NCI-H2107 (cell line): Measurements from ENCODE around the gene APOF.
"Not testable (repeated sequence)": the region's sequence is repeated elsewhere in the genome, so short reads cannot be mapped to it uniquely, and the experiment has no call there.

Source experiments
- DNase-seq: peaks from one replicate; lab custom pipeline; 2025; lab: John Stamatoyannopoulos, UW

APOF gene

DNA sequence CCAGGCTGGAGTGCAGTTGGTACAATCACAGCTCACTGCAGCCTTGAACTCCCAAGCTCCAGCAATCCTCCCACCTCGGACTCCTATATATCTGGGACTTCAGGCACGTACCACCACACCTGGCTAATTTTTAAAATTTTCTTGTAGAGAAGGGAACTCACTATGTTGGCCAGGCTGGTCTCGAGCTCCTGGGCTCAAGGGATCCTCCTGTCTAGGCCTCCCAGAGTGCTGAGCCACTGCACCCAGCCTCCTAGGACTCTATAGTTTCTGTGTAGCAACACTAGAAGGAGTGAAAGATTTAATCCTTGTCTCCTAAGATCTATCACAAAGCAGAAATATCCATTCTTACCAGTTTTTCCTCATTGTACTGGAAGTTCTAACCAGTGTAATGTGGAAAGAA is 4.3 kb upstream of the APOF start:
- DNase-seq: no peak

DNA sequence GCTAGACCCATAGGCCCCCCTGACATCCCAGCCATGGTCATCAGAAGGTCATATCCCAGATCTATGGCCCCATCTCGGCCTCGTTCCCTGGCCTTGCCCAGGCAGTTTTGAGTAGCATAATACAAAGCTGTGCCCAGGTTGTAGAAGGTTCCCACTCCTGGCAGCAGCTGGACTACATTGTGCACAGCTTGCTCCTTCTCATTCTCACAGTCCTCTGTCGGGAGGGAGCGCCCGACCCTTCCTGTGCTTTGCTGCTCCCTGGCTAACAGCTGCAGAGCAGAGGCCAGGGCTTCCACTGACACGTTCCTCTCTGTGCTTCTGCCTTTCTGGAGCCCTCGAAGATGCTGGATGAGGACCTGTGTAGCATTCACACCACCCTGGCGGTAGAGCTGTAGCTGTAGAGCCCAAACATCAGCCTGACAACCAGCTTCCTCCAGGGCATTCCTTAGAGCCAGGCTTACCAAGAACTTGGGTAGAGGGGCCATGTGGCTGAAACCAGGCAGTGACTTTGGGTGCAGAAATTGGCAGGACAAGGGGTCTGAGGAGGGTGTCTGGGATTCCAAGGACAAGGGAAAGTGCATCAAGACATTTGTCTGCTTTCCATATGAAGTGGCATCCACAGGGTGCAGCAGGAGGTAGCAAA is 1.0 kb downstream of the APOF start:
- DNase-seq: no peak

DNA sequence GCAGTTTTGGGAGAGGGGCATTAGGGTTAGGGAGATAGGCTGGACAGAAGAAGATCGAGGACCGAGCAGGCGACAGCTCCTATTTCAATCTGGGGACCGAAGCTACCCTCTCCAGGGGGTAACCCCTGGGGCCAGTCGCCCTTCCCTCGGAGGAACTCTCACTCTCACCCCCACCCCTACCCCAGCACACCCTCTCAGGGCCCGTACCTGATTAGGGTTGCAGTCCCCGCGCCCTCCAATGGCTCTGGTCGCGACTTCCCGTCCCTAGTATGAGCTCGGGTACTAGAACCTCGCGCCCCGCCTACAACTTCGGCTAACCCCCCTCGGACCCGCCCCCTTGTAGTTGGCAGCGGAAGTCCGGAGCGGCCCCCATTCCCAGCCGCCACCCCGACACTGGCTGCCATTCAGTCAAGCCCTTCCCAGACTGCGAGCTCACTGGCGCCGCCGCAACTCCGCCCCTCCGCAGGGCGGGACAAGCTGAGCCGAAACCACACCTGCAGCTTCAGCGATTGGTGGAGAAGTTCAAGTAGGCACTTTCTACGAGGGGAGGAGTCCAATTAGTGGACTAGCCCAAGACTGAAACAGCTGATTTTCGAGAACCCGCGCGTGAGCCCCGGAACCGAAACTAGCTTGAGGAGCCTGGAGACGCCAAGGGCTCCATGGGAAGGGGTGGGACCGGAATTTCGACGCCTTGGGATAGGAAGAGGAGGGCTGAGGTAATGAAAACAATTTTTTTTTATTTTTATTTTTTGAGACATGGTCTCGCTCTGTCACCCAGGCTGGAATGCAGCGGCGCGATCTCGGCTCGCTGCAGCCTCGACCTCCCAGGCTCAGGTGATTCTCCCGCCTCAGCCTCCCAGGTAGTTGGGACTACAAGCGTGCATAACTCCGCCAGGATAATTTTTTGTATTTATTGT is 2.5 kb downstream of the APOF start, which contains the start of gene STAT2:
STAT2 (minus strand) TSS at position 257 of the 917 bp plus-strand sequence. CDS start 3,536 bp downstream, outside the sequence.
- peak; percentile 99 for DNase-seq

DNA sequence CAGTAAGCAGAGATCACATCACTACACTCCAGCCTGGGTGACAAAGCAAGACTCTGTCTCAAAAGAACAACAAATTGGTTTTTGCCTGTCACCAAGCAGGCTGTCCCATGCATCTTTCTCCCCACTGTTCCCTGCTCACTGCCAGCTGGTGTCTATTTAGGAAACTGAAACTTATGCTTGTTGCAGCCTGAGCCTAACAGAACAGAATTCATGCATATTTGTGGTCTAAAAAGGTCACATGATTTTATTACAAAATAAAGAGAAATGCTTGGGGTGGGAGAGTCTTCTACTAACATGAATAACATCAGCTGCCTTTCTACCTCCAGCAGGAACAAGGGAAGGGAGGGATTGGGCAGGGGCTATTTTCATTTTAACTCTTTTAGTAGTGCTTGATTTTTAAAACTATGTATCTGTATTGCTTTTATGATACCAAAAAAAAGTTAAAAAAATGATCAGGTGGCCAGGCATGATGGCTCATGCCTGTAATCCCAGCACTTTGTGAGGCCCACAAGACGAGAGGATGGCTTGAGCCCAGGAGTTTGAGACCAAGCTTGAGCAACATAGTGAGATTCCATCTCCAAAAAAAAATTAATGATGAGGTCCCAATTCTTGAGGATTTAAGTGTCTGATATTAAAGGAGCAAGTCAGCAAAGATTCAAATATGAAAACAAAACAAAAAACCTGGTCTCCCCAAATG is 3.7 kb downstream of the APOF start:
- no peak for DNase-seq

DNA sequence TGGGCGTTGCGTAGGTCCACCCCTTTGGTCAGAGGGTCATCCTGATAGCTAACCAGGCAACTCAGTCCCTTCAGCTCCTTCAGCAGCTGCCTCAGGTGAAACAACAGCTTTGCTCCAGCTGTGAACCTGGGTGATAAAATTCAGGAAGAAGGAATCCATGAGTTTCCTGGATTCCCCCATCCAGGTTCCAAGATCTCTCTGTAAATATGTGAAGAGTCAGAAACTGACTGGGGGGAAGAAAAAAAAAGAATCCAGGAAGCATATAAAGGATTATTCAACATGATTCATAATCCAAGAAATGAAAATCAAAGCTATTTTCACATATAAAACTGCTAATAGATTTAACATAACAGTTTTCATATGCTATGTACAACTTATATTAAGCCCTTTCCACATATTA is 11.3 kb downstream of the APOF start:
- no peak for DNase-seq

DNA sequence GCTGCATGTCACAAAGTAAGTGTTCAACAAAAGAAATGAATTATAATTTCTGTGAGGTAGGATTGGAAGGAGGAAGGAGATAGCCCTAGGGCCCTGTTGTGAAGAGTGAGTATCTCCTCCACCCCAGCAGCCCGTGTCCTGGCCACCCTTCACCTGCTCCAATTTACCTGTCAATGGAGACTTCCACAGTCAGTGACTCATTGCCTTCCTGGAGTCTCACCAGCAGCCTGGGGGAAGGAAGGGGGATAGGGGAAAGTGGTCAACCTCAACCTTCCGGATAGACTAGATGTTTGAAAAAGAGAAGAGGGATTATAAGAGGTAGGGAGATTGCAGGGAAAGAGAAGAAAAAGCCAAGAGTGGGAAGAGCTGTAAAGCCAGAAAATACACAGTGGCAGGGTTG is 12.0 kb downstream of the APOF start:
- no peak for DNase-seq

DNA sequence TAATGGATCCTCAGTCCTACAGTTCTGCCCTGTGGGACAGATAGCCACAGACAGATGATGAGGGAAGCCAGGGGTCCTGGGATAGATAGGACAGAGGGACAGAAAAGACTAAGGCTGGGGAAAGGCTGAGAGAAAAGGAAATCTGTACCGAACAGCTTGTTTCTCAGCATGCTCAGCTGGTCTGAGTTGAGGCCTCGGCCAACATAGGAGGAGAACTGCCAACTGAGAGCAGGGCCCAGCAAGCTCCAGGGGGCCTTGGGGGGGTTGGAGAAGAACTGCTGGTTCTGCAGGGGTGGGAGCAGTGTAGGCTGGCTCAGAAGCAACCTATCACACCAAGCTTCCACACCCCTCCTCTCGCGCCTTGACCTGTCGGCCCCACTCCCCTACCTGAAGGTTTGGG is 13.9 kb downstream of the APOF start:
- no peak for DNase-seq

DNA sequence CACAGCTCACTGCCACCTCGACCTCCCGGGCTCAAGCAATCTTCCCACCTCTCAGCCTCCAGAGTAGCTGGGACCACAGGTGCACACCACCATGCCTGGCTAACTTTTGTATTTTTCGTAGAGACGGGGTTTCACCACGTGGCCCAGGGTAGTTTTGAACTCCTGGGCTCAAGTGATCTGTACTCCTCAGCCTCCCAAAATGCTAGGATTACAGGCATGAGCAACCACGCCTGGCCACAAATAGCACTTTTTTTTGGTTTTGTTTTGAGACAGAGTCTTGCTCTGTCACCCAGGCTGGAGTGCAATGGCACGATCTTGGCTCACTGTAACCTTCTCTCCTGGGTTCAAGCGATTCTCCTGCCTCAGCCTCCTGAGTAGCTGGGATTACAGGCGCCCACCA is 15.4 kb downstream of the APOF start:
- not testable (repeated sequence) for DNase-seq

DNA sequence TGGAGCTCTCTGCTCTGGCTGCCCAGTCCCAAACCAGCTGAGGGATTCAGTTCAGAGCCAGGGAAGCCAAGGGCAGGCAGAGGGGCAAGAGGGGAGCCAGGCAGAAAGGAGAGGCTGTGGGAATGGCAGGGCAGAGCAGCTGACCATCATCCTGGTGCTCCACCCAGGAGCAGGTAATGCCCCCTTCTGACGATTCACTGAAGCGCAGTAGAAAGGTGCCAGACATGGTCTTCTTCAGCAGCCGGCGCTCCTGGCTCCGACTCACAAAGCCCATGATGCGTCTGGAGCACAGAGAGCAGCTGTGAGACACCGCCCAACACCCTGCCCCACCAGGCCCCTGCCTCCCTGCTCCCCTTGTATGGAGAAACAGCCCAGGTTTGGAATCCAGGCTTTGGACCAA is 16.0 kb downstream of the APOF start:
- no peak for DNase-seq

DNA sequence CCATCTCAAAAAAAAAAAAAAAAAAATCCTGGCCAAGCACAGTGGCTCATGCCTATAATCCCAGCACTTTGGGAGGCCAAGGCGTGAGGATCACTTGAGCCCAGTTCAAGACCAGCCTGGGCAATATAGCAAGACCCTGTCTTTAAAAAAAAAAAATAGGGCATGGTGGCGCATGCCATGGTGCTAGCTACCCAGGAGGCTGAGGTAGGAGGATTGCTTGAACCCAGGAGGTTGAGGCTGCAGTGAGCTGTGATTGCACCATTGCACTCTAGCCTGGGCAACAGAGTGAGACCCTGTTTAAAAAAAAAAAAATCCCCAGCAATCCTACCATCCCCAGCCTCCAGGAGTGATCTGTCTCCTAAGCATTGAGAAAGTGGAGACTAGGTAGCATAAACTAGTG is 20.4 kb downstream of the APOF start:
- not testable (repeated sequence) for DNase-seq

DNA sequence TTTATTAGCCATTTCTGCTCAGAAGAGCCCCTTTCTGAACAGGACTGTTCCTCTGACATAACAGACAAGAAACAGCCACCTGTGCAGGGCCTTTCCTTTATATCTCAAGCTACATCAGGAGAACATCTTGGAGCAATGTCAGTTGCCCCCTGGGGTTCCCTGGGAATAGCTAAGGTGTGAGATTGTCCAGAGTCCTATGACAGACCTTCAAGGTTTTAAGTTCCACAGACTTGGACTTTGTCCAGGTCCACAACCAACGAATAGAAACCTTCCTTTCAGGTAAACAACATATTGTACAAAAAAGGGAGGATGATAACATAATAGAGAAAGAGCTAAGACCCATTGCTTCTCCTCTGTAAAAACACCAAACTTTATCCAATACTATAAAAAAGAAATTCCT is 21.0 kb downstream of the APOF start:
- no peak for DNase-seq

DNA sequence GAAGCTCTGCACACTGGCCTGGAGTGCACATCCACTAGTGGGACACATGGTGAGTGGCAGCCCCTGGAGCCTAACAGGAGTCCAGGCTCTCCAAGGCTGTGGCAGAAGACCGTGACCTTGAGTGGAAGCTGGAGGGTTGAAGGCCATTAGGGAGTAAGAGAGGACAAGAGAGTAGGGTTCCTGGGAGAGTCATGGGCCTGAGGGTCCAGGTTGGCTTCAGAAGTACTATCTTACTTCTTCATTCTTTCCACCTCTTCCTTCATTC is 23.6 kb downstream of the APOF start:
- DNase-seq: no peak

DNA sequence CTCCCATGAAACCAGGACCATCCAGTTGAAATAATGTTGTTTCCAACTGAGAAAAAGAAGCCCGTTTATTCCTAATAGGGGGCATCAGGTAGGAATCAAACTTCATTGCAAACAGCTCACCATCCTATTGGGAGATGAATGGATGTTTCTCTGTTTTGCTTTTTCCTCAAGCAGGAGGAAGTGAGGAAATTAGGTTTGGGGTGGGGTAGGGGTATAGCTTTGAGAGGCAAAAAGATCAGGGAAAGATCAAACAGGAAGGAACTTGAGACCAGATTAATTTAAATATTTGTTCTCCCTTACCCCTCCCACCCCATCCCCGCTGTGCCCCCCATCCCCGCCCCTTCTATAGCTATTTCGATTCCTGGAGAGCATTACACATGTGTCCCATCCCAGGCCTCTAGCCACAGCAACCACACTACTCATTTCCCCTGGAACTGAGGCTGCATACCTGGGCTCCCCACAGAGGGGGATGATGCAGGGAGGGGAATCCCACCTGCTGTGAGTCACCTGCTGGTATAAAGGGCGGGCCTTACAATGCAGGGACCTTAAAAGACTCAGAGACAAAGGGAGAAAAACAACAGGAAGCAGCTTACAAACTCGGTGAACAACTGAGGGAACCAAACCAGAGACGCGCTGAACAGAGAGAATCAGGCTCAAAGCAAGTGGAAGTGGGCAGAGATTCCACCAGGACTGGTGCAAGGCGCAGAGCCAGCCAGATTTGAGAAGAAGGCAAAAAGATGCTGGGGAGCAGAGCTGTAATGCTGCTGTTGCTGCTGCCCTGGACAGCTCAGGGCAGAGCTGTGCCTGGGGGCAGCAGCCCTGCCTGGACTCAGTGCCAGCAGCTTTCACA is 24.1 kb downstream of the APOF start, which contains the start of gene IL23A:
IL23A (plus strand) TSS at position 577 of the 850 bp plus-strand sequence; CDS start at position 738, 161 bp downstream.
- DNase-seq: peak; percentile 73

DNA sequence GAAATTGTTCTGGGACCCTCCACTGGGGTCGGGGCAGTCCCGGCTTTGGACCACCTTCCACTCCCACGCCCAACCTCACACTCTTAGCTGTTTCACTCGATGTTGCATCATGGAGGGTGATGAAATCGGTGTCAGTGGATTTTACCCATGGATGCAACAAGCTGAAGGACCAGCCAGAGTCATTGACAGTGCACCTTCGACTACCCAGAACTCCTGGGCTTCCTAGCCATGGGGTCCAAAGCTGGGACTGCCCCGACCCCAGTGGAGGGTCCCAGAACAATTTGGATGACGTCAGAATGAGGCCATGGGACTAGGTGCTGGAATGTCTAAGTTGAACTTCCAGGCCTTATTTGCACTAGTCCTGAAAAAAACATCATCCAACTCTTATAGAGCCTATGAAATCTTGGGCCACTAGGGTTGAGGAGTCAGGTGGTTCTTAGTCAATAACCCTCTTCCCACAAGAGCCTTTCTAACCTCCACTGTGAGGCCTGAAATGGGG is 24.9 kb downstream of the APOF start:
- no peak for DNase-seq

DNA sequence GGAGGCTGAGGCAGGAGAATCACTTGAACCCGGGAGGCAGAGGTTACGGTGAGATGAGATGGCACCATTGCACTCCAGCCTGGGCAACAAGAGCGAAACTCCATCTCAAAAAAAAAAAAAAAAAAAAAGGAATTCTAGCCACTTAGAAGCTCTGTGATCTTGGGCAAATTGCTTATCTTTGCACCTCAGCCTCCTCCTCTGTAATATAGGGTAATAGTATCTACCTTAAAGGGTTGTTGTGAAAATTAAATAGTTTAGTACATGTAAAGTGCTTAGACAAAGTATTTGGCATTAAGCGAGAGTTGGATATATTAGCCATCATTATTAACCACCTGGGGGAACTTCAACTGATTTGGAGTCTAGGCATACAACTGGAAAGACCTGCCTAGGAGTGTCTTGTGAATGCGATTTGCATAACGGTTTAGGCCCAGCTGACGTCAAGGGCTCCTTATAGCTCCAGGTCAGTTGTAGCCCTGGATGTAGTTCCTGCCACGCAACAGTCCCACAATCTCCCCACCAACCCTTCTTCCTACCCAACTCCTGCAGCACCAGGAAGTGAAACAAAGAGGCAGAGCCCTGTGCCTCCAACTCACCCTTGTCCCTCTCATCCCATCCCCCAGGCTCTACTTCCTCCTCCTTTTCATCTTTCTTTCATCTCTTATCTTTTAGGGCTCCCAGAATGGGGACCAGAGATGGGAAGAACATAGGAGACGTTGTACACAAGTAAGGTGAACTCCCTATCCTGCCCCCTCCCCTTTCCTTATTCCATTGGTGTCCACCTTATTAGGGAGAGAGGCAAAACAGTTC is 26.1 kb downstream of the APOF start:
- no peak for DNase-seq

DNA sequence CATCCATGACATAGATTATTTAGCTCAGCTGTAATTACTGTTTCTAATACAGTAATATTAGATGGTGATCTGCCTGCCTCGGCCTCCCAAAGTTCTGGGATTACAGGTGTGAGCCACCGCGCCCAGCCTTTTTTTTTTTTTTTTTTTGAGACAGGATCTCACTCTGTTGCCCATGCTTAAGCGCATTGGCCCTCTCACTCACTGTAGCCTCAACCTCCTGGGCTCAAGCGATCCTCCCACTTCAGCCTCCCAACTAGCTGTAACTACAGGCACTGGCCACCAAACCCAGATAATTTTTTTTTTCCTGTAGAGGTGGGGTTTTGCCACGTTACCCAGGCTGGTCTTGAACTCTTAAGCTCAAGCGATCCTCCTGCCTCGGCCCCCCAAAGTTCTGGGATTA is 27.1 kb downstream of the APOF start:
- not testable (repeated sequence) for DNase-seq

DNA sequence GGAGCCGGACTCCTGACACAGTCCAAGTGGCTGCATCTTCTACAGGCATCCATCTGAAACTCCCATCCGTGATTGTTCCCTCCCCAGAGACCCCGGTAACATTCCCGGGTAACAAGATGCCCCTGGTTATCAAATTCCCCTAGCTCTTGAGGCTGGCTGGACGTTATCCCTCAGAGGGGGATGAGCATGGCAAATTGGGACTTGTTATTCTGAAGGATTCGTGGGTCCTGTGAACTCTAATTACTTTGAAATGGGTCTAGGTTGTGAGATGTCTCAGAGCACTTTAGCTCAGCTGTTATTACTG is 28.2 kb downstream of the APOF start:
- DNase-seq: no peak

DNA sequence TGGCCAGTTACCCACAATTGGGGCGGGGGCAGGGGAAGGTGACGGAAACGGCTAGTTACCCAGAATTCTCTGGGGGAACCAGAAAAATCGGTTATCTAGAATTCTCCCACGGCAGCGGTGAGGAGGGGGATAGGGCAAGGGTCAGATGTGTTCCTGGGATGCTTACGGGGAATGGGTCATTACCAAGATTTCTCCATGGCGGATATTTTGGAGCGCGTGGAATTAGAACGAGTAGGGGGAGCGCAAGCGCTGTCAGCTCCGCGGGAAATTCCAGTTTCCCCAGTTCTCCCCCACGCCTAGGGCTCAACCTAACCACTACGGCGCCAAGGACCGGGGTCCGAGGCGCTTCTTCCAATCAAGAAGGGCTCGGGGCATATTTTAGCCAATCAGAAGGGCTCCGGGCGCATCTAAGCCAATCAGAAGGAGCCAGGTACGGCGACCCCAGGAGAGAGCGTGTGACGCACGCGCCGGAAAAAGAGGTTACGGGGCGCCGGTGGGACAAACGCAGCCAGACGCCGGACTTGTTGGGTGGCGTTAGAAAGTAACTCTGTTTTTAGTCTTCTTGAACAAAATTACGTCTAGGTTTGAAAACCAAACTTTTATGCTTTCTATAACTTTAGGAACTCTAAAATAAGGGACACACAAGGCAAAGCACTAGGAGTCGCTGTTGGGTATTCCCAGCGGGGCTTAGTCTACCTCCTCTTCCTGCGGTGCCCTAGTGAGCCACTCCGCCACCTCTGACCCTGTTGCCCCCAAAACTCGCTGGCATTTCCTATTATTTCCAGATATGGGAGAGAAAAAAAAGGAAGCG is 28.8 kb downstream of the APOF start, which contains the start of gene PAN2:
PAN2 (minus strand) TSS at position 322 of the 811 bp plus-strand sequence. CDS start 906 bp downstream, outside the sequence.
- DNase-seq: peak; percentile 95

DNA sequence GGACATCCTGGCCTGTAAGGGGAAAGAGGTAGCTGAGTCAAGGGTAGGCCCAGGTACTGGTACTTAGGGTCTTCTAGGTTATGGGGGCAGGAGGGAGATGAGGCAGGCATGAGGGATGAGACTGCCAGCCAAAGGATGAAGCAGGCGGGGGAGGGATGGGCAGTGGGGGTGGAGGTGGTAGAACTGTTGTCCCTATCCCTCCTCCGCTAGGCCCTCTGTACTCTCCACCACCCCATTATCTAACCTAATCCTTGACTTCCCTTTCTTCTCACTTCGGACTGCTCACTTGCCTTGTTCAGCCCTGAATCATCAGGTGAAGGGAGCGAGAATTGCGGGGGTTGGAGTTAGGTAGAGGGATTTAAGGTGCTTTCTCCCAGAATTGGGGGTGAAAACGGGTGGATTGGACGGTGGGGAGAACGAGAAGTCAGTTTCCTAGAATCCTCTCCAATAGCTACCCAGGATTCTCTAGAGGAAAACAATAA is 29.4 kb downstream of the APOF start:
- DNase-seq: no peak
